Astrocyte of the spinal cord (primary cell): ENCODE data around the gene LONRF2.

Experiments used
- DNase-seq: peaks from one replicate; pipeline ENCODE4 v3.0.0; 2011; ENCODE audit warnings: low read depth, low spot score
- H3K4me3 ChIP-seq: 2 replicates; pipeline ENCODE4 v1.5.1; 2011; ENCODE audit warnings: low read depth, mild to moderate bottlenecking, low read length, moderate library complexity
- in situ Hi-C: cut with HindIII; loops from 2 replicates; pipeline ENCODE4 v1.10.0; 2017; ENCODE audit warnings: low sequenced_read_pairs
- TF ChIP-seq, protein P1 (sequence below): IDR thresholded peaks from 2 replicates; pipeline ENCODE4 v1.5.1; 2012; ENCODE audit warnings: low read depth, mild to moderate bottlenecking, low read length, inconsistent platforms

LONRF2 gene

DNA sequence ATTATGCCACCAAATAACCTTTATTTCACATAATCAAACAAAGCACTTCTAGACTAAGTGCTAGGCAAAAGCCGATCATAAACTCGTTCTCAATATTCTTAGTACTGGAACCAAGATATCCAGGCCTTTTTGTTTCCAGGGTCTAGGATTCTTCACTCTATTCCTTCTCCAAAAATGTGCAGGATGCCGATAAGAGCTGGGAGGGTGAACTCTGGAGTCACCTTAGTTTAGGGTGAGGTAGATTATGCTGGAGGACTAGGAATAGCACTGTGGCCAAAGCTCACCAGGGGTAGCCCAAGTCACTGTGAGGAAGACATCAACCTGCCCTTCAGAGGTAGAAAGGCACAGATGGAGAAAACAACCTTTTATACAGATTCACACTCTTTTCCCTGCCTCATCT, 37.3 kb downstream of the LONRF2 start:
- in situ Hi-C loops: no loop called here
- no peak for DNase-seq
- no peak overlapping the region for H3K4me3 ChIP-seq
- TF ChIP-seq, protein P1, sequence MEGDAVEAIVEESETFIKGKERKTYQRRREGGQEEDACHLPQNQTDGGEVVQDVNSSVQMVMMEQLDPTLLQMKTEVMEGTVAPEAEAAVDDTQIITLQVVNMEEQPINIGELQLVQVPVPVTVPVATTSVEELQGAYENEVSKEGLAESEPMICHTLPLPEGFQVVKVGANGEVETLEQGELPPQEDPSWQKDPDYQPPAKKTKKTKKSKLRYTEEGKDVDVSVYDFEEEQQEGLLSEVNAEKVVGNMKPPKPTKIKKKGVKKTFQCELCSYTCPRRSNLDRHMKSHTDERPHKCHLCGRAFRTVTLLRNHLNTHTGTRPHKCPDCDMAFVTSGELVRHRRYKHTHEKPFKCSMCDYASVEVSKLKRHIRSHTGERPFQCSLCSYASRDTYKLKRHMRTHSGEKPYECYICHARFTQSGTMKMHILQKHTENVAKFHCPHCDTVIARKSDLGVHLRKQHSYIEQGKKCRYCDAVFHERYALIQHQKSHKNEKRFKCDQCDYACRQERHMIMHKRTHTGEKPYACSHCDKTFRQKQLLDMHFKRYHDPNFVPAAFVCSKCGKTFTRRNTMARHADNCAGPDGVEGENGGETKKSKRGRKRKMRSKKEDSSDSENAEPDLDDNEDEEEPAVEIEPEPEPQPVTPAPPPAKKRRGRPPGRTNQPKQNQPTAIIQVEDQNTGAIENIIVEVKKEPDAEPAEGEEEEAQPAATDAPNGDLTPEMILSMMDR: no peak

- DNase-seq: peak; percentile 26
- TF ChIP-seq, protein P1: no peak
- no peak overlapping the region for H3K4me3 ChIP-seq
- in situ Hi-C loops: no loop called here
These were observed 38.4 kb downstream of the LONRF2 start for GRCh38 chr2:100283724-100284501.

DNA sequence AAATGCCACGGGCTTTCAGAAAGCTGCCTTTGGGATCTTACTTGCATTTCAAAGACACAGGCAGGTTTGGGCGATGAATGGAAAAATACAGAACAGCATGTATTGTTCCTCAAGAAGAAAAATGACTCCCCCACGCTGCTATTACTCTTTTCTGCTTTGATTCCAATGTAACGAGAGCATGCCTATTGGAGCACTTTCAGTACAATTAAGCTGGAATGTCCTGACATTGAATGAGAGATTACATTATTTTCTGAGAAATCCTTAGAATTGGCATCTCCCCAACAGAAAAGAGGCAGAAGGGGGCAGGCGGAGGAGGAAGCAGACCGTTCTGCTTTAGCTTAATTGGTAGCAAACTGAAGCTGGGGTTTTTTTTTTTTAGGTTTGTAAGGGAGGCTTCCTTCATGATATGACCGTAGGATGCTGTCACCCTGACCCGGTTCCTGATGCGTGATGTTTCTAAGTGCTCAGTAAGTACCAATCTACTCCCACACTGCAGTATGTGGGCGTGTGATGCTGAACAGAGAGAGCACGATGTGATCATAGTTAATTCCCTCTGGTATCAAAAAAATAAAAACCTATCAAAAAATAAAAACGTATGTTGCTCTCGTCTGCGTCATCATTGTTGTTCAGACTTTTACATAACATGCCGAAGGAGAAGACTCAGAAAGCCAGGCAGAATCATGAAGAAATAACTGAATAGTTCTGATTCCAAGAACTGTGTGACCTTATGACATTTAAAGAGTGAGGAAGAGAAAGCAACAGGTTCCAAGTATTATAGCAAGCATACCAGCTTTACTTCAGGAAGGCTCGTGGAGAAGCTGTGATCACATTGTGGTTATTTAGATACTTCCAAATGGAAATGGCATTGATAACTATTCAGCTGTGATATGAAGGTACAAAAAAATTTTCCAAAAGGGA, 40.5 kb downstream of the LONRF2 start:
- in situ Hi-C loops: no loop called here
- TF ChIP-seq, protein P1: no peak
- no peak overlapping the region for H3K4me3 ChIP-seq
- peak; percentile 41 for DNase-seq

- no peak overlapping the region for H3K4me3 ChIP-seq
- no peak for DNase-seq
- TF ChIP-seq, protein P1: no peak
- in situ Hi-C loops: no loop called here
These were observed 42.4 kb downstream of the LONRF2 start for GRCh38 chr2:100279586-100280534.

DNA sequence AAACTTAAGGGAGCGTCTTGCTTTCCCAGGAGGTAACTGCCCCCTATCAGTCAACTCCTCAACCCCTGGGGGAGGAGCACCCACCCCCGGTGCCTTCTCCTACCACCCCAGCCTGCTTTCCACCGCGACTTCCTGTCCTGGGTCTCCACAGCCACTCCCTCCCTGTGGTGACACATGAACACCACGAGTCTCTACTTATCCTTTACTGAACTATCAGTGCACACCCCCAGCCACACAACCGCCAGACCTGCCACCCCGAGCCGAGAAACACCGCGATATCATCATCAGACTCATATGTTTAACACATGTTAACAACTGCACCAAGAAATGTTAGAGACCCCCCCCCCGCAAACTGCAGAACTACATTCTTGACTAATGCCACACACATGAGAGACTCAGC, 43.3 kb downstream of the LONRF2 start:
- TF ChIP-seq, protein P1: no peak
- no peak overlapping the region for H3K4me3 ChIP-seq
- DNase-seq: no peak
- in situ Hi-C loops: no loop called here

DNA sequence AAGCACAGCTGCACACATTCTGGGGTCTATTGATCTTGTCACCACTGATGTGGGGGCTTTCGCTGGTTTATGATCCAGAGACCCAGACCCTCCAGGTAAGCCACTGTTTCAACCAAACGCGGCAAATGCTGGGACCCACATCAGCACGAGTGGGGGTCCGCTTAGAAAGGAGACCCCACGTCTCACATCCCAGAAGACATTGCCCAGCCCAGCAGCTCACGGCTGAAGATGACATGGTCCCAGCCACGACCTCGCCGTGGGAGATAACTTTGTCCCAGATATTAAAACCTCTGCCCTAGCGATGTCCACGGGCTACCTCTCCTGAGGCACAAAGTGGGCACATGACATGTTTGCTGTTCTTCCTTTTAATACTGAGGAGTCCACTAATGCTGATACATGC, 43.8 kb downstream of the LONRF2 start:
- TF ChIP-seq, protein P1: no peak
- no peak overlapping the region for H3K4me3 ChIP-seq
- in situ Hi-C loops: no loop called here
- no peak for DNase-seq
